Measurements from ENCODE around the gene RPGRIP1L.

RPGRIP1L gene

DNA sequence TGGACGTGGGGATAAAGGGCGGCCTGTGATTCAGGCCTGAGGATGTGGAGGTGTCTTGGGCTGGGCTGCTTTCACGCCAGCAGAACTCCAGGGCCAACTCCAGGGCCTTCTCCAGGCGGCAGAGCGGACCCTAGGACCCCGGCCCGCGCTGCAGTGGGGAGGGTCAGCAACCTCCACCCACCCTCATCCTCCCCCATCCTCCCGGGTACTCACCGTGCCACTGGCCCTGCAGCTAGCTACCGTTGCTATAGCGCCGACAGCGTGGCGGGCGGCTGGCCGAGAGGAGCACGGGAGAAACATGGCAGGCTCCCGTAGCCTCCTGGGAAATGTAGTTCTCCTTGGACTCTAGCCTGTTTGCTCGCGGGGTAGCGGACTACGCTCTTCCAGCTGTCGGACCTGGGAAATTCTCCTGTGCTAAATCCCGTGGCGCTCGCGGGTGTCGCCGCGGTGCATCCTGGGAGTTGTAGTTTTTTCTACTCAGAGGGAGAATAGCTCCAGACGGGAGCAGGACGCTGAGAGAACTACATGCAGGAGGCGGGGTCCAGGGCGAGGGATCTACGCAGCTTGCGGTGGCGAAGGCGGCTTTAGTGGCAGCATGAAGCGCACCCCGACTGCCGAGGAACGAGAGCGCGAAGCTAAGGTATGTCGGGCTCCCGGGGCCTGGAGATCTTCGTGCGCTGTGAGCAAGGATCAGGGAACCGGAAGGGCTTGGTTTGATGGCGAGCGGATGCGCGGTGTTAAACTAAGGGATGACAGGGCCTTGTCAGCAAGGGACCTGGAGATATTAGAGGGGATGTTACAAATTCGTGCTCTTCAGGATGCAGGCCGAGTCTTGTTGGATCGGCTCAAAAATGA is at the start of gene RPGRIP1L, which contains the start of gene FTO:
RPGRIP1L (minus strand) TSS at position 270 of the 855 bp plus-strand sequence. CDS start 3,136 bp downstream, outside the sequence.
FTO (plus strand) TSS at position 567 of the 855 bp plus-strand sequence.
- DNase-seq = peak; percentile 98

DNA sequence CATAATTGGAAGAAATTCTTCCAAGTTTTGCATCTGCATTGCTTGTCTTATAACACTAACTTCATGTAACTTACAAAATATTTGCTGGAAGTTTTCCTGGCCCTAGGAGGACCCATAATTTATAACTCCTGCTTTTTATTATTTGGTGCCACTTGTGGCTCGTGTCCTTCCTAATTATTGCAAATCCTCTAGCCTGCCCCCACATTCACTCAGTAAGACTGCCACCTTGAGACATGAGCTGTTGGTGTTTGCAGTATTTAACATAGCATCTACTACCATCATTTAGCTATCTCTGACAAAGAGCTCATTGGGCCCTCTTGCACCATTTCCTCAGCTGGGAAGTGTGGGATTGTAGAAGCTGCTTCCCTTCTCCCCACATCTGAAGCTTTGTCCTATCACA is 49.8 kb upstream of the RPGRIP1L start:
- no peak for DNase-seq

DNA sequence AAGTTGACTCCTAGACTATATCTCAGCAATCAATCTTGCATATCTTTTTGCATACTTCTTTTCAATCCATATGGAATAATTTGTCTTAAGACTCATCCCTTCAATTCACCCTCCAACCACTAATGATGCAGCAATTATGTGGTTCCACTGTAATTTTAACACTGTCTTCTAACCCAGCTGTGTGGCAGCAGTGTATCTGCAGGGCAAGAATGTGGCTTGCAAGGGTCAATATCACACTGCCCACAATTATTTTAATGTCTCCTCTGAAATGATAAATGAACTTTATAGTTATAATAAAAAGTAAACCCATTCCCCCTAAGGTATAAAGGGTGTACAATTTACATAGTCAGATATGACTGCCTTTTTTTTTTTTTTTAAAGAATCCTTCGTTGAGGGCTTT is 48.9 kb upstream of the RPGRIP1L start:
- no peak for DNase-seq

DNA sequence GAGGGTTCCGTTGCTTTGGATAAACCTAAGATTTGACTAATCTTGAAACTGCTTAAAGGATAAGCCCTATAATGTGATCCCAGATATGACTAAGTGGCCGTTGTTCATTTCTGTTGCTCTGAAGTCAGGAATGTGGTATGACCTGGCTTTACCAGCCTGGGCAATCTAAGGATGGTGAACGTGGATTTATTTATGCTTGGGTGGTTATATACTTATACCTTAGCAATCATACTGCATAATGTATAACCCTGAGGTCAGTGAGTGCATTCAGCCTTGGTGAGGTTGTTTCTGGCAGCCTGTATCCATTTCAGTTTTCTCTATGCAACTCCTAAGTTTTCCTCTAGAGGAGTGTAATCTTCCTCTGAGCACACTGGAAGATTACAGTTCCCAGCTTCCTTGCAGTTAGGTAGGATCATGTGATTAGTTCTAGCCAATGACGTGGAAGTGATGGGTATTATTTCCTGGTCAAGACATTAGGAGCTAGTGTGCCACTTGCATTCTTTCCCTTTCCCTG is 42.2 kb upstream of the RPGRIP1L start:
- DNase-seq = no peak

DNA sequence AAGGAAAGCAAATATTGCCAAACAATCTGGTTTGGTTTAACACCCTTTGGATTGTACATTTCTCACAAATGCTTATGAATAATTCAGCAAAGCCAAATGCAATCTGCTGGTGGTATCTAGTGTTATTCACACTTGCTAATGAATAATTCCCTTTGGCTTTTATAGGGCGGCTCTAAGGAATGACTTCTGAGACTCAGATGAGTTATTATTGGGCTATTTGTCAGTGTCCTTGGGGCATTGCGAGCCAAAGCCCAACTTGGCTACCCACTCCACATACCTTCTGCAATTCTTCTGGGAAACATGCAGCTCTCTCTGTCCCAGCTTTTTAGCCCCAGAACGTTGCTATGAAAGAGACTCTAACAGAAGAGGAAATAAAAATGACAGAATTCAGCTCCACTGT is 41.4 kb upstream of the RPGRIP1L start:
- no peak for DNase-seq

DNA sequence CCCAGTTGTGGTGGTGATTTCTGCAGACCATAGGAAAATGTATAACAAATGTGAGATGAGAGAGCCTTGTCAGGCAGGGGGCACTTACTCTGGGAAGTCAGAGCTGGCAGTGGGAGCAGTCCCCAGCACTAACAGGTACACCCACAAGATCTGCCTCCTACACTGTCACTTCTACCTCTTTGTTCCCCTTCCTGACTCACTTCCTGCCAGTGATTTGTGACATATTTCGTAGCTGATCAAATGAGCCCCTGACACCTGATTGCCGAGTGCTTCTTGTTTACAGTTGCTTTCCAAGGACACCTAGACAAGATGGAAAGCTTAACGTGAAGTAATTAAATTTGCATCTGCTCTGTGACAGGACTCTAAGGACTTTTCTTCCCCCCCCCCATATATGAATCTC is 40.8 kb upstream of the RPGRIP1L start:
- DNase-seq = peak; percentile 31

DNA sequence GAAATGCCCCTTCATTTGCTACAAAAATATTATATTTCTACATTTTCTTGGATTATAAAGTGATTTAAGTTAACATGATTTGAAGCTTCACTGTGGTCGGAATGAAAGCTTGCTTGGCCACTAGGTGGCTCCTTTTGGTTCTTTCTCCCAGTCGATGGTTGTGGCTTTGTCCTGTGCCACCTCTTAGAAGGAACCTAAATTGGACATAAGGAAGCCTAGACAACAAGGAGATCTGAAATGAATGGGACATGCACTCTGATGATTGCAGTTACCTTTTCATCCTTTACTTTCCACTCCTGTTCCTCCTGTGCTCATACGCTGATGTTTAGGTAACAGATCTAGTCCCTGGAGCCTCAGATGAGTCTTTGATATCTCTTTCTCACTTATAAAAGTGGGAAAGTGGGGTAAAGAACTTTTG is 39.5 kb upstream of the RPGRIP1L start:
- peak; percentile 22 for DNase-seq

DNA sequence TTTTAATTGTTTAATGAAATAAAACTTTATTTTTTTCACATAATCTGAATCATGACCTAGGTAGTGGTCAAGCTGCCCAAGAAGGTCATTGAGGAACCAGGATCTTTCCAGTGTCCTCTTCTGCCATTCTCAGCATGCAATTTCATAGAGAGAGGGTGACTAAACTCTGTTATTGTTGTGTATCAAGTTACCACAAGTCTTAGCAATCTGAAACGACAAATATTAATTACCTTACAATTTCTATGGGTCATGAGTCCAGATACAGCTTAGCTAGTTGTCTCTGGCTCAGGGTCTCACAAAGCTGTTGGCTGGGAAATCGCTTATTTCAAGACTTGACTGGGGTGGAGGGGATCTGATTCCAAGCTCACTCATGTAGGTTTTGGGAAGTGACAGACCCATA is 37.9 kb upstream of the RPGRIP1L start:
- no peak for DNase-seq

DNA sequence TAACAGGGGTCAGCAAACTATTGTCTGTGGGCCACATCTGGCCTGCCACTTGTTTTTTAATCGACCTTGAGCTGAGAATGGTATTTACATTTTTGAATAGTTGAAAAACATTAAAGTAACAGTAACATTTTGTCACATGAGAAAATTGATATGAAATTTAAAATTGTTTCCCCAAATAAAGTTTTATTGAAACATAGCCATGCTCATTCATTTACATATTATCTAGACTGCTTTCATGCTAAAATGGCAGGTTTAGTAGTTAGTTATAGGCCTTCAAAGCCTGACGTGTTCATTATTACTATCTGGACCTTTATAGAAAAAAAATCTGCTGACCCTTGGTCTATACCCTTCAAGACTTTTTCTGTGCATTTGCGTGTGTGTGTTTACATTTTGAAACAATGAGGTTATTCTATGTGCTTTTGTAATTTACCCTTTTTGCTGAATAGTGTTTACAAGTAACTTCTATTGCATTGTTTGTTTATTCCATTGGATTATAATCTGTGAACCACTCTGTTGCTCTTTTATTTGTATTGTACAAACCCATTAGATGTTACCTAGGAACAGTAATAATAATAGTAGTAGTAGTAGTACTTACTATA is 37.4 kb upstream of the RPGRIP1L start:
- no peak for DNase-seq

DNA sequence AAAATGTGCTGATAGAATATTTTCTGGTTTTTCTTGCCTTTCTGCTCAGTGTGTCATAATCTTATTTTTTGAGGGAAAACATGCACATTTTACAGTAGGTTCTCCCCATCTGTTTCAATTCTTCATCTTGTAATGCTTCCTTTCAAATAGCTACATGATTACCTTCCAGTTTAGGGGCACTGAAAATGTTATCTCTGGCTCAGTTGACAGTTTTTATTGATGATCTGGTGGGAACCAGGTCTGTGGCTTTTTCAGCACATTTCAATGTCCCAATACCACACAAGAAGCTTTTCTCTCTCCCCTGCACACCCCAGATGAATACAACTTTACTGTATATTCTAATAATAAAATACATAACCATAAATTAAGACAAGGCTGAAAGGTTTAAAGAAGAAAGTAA is 36.8 kb upstream of the RPGRIP1L start:
- DNase-seq = no peak

DNA sequence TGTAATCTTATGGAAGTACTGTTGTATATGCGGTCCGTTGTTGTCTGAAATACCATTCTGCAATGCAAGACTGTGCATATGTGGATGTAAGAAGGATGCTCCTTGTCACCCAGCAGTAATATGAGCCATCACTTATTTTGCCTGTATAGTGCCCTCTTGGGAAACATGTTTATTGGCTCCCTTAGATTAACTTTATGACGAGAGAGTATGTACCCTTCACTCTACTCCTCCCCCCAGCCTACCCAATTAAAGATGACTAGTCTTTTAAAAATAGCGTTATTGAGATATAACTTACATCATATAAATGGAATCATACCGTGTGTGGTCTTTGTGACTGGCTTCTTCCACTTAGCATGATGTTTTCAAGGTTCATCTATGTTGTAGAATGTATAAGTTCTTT is 33.9 kb upstream of the RPGRIP1L start:
- DNase-seq = no peak

DNA sequence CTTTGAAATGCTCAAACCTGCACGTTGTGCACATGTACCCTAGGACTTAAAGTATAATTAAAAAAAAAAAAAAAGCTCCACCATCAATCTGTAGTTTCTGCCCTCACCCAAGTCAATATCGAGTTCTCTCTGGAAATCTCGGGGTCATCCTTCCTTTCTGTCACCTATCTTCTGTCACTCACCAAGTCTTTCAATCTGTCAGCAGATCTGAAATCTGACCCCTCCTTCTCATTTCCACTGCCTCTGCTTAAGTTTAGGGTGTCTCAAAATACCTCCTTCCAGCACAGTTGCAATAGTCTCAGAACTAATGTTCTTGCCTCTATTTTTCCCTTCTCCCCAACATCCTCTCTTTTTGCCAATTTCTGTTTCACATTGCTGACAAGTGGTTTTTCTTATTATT is 32.6 kb upstream of the RPGRIP1L start:
- DNase-seq = no peak

DNA sequence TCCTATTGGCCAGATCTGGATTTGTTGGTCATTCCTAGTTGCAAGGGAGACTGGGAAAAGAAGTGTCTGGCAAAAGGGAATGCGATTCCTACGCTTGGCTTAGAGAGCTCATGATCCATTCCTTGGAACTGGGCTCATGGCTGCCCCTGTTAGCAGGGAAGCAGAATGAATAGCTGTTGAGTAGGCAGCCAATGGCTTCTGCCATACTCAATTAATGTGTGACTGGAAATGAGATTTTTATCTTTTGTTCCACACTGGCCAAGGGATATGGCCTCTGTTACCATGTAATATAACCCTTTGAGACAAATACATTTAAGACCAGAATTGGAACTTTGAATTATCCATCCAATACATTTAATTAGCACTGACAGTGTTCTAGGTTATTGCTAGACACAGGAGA is 31.2 kb upstream of the RPGRIP1L start:
- no peak for DNase-seq

DNA sequence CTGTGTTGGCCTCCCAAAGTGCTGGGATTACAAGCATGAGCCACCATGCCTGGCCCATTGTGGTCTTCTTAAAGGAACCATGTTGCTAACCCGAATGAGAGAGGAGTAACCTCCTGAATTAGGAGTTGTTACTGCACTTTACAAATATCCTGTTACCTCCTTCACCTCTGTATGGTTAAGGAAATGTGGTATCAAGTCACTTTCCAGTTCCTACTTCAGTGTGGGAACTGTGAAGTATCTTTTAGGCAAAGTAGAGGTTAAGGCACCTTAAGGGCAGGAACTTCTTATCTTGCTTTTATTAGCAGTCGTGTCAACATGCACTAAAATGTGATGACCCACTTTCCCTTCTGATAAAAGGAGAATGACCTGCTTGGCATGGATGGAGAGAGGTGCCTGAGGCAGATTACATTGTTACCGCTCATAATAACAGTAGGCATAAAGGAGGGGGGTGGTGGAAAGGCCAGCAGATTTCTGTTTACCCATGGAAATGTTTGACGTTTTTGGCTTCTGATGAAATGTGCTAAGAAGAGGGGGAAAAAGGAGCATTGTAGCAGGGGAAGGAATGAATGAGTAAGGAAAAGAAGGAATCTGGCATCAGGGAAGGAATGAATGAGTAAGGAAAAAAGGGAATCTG is 28.8 kb upstream of the RPGRIP1L start:
- DNase-seq = no peak

DNA sequence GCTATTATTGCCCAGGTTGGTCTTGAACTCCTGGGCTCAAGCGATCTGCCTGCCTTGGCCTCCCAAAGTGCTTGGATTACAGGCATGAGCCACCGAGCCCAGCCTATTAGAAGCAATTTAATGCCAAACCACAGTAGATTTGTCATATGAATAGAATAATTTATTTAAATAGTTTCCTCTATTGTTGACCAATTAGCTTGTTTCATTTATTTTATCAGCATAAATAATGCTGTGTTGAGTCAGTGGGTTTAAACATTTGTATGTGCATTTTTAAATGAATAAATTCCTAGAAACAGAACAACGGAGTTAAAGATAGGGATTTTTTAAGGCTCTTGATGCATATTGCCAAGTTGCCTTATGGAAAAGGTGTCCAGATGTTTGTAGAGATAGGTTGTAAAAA is 27.0 kb upstream of the RPGRIP1L start:
- no peak for DNase-seq

DNA sequence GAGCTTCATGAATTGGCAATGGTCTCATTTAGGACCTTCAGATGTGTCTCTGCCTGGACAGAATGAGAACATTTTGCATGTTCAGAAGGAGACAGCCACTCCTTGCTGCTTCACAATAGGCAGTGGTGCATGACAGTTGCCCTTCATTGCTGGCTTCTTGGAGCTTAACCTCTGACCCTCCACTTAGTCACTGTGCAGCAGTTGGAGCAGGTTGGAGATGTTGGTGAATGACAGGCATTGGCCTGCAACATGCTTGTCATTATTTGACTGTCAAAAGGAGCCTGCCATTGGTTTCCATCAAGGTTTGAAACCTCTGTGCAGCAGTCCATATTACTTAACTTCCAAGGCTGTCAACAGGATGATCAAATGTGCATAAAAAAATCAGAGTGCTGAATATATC is 23.0 kb upstream of the RPGRIP1L start:
- no peak for DNase-seq

DNA sequence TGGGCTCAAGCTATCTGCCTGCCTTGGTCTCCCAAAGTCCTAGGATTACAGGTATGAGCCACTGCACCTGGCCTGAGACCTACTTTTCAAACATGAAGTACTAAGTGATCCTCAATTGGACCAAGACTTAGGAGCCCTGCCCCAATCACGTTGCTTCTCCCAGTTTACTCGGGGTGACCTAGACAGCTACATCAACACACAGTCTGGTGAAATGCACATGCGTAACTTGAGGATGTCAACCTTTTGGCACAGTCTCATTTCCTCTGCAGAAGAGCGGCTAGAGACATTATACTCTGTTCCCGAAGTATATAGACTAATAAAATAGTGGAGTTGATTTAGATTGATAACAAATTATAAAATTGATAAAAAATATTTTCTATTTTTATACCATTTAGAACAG is 17.4 kb upstream of the RPGRIP1L start:
- no peak for DNase-seq

DNA sequence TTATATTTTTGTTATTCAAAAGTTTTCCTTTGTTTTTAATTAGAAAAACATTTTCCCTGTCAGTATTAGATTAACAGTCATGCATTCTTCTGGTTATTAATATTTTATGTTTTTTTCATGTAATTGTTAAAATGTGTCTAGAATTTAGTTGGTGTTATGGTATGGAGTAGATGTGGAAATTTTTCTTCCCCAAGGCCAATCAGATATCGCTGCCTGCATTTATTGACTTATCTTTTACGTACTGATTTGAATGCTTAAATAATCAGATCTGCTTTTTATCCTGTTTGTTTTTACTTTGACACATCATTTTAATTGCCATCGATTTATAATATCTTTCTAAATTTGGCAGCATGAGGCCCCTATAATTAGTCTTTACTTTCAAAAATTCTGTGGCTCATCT is 13.9 kb upstream of the RPGRIP1L start:
- DNase-seq = no peak

DNA sequence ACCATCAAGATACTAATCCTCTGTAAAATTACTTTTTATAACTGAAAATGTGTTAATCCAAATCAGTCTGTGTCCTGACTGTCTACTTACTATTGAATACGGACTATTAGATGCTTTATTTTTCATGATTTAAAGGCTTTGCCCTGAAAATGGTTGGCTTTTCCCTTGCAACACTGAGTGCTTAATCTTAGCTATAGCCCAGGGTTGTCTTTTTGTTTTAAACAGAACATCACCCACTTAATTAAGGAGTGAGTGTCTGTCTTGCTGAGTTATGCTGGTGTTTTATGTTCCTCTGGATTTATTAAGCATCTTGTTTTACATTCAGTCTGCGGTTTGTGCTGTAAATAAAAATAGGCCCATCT is 11.3 kb upstream of the RPGRIP1L start:
- DNase-seq = no peak

DNA sequence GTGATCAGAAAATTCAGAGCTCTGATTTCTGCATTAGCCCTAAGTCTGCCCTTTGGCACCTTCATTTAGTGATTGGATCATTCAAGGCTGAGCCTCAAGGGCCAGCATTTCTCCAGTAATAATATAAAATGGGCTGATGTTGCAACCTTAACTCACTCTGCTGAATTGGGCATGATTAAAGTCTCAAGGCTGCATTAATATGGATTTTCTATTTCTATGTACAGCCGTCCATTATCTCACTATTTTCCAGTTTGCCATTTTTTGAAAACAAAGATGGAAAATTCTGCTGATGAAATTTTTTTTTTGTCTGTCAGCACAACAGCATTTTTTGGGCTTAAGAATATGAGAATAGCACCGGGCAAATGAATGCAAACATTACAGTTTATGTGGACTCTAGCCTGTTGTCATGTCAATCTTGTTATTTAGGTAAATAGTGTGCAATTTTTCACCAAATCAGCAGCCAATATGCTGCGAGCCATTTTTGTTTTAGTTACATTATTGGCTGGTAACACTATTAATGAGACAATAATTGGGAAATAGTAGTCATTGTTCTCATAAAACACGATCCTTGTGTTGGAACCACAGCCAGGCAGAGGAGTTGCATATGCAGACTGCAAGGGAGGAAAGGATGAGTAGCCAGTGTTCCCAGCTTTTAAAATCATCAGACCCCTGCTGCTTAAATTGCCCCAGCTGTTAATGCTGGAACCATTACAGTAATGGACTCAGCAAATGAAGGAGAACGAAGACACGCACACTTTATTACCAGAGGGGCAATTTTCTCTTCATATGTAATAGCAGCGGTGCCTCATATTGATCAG is 10.8 kb upstream of the RPGRIP1L start:
- DNase-seq = no peak

DNA sequence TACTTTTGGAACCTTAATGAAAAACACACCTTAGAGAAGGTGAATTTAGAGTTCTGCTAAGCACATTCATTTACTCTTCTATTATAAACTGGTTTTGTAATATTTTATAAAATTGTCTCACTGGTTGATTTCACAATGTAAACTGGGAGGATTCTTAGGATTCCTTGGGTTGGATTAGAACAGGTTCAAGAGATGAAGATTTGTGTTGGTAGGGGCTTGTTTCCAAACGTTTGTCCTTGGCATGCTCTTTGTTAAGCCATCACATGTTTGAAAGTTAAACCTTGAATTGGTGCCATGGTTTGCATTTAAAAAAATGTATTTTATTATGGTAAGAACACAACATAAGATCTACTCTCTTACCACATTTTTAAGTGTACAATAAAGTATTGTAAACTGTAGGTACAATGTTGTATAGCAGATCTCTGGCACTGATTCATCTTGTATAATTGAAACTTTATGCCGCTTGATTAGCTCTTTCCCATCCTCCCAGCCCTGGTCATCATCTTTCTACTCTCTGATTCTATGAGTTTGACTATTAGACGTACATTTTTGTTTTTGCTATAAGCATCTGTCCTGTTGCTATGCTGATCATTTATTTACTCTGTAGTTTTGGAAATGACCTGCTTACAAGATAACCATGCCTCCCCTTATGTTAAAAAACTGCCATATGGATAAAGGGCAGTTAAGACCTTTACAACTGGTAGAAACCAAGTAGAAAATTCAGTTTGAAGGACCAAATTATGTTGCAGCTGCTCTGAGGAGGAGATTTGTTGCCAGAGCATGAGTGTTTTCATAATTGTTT is 9.9 kb upstream of the RPGRIP1L start:
- DNase-seq = no peak

DNA sequence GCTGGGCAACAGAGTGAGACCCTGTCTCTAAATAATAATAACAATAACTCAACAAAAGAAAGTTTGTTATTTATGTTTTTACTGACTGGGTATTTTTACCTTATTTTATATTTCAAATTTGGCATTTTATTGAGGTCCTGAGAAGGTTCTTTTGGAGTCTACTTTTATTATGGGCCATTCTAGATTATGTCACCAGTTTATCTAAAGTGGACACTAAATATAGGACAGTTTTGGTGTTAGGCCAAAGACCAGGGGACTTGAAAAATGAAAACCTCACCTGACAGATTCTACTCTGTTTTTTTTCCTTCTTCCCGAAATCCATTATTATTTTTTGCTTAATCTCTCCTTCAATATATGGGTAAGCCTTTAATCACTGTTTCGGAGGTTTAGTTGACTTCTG is 8.4 kb upstream of the RPGRIP1L start:
- DNase-seq = no peak
